ENCODE results near the gene ANKRD28.

DNA sequence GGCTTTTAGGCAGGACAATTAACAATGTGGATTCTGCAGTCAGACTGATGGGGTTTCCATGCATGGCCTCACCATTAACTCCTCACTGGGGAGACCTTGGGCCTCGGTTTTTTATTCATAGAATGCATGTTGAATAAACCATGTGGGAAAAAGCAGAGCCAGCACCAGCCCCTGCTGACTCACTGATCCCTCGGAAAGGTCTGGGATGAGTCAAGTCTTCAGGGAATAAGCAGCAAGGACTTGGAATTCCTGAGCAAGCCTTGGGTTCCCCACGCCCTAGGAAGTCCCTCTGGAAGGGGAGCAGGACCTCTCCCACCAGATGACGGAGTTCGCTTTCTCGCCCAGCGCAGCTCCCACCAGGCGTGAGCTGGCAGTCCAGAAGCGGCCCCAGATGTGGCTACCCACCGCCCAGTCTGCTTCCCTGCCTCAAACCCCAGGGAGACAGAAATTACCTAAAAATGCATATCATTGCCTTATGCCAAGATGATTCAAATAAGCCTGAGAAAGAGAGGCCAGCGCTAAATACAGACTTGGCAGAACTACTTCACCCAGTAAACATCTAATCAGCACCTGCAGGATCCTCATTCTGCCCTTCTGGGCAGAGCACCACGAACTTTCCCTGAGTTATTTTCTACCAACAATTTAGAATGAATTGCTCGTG, 150.8 kb downstream of the ANKRD28 start:
- TF ChIP-seq, protein P1, sequence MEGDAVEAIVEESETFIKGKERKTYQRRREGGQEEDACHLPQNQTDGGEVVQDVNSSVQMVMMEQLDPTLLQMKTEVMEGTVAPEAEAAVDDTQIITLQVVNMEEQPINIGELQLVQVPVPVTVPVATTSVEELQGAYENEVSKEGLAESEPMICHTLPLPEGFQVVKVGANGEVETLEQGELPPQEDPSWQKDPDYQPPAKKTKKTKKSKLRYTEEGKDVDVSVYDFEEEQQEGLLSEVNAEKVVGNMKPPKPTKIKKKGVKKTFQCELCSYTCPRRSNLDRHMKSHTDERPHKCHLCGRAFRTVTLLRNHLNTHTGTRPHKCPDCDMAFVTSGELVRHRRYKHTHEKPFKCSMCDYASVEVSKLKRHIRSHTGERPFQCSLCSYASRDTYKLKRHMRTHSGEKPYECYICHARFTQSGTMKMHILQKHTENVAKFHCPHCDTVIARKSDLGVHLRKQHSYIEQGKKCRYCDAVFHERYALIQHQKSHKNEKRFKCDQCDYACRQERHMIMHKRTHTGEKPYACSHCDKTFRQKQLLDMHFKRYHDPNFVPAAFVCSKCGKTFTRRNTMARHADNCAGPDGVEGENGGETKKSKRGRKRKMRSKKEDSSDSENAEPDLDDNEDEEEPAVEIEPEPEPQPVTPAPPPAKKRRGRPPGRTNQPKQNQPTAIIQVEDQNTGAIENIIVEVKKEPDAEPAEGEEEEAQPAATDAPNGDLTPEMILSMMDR (IDR thresholded peaks at IDR 0.05), result no peak
- TF ChIP-seq POLR2AphosphoS5 (IDR thresholded peaks at IDR 0.05; ENCODE audit: low read depth, low read length), result no peak
- TF ChIP-seq SIN3A (IDR thresholded peaks at IDR 0.05; ENCODE audit: borderline replicate concordance, insufficient read depth, low read depth, low read length), result no peak
- TF ChIP-seq, protein P2, sequence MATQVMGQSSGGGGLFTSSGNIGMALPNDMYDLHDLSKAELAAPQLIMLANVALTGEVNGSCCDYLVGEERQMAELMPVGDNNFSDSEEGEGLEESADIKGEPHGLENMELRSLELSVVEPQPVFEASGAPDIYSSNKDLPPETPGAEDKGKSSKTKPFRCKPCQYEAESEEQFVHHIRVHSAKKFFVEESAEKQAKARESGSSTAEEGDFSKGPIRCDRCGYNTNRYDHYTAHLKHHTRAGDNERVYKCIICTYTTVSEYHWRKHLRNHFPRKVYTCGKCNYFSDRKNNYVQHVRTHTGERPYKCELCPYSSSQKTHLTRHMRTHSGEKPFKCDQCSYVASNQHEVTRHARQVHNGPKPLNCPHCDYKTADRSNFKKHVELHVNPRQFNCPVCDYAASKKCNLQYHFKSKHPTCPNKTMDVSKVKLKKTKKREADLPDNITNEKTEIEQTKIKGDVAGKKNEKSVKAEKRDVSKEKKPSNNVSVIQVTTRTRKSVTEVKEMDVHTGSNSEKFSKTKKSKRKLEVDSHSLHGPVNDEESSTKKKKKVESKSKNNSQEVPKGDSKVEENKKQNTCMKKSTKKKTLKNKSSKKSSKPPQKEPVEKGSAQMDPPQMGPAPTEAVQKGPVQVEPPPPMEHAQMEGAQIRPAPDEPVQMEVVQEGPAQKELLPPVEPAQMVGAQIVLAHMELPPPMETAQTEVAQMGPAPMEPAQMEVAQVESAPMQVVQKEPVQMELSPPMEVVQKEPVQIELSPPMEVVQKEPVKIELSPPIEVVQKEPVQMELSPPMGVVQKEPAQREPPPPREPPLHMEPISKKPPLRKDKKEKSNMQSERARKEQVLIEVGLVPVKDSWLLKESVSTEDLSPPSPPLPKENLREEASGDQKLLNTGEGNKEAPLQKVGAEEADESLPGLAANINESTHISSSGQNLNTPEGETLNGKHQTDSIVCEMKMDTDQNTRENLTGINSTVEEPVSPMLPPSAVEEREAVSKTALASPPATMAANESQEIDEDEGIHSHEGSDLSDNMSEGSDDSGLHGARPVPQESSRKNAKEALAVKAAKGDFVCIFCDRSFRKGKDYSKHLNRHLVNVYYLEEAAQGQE (IDR thresholded peaks at IDR 0.05; ENCODE audit: insufficient read depth in 1 of 2, low read depth in 2 of 2, low read length in 1 of 2), result no peak
